Measurements from ENCODE around the gene BCL2L13. TPM values are rescaled to one million over a fixed set of nuclear protein-coding genes. Genes with fewer than 3 reads are reported as not detected.

BCL2L13 gene
- total RNA-seq, 1 experiment from 2014 or later, result 44.0 TPM

DNA sequence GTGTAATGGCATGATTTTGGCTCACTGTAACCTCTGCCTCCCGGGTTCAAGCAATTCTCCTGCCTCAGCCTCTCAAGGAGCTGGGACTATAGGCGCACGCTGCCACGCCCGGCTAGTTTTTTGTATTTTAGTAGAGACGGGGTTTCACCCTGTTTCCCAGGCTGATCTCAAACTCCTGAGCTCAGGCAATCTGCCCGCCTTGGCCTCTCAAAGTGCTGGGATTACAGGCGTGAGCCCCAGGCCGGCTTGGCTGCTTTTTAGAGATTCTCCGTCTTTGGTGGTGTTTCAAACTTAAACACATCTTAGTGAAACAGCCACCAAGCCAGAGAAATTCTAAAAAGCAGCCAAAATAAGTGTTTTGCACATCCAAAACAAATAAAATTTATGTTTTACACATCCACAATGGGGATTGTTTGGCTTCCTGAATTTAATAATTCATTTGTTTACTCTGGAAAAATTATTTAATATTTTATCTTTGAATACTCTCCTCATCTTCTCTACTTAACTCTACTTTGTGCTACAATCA is 18.4 kb downstream of the BCL2L13 start:
- Histone ChIP-seq H3K4me3 (ENCODE audit: low read depth in 2 of 2, low read length in 2 of 2) (no peak overlapping the region), H3K27ac (ENCODE audit: low read length) (no peak overlapping the region), H3K36me3 (ENCODE audit: control insufficient read depth, insufficient read depth, low read length) (peaks cover 2% of the 10 kb centered on the region; the same call in 1 of the 2 replicates), H3K9me3 (ENCODE audit: control insufficient read depth, insufficient read depth, low read depth, low read length) (no peaks in the 10 kb centered on the region), H3K27me3 (ENCODE audit: control insufficient read depth, insufficient read depth, low read length) (no peaks in the 10 kb centered on the region), H3K4me1 (ENCODE audit: control insufficient read depth, insufficient read depth, low read length) (no peaks in the 10 kb centered on the region)
- TSS peak; percentile 58 for BruUV-seq (replicated peaks)
- ChIA-PET POLR2A (no interaction called here), CTCF (no interaction called here)
- intact Hi-C loops (cut with micrococcal nuclease; ENCODE audit: unreplicated experiment) (no loop called here), in situ Hi-C loops (cut with HindIII; ENCODE audit: low pct_unique_long_range_greater_than_20kb, low sequenced_read_pairs) (no loop called here)
- DNase-seq (ENCODE audit: low read depth, low spot score) (no peak), ATAC-seq (no peak)
- TF ChIP-seq POLR2AphosphoS5 (IDR thresholded peaks at IDR 0.05; ENCODE audit: low read depth, low read length) (no peak), TCF7L2 (IDR thresholded peaks at IDR 0.05; ENCODE audit: low read depth, low read length) (no peak), SIN3A (IDR thresholded peaks at IDR 0.05; ENCODE audit: borderline replicate concordance, insufficient read depth, low read depth, low read length) (no peak), CTCF (IDR thresholded peaks at IDR 0.05) (no peak)
- TF ChIP-seq, protein P1, sequence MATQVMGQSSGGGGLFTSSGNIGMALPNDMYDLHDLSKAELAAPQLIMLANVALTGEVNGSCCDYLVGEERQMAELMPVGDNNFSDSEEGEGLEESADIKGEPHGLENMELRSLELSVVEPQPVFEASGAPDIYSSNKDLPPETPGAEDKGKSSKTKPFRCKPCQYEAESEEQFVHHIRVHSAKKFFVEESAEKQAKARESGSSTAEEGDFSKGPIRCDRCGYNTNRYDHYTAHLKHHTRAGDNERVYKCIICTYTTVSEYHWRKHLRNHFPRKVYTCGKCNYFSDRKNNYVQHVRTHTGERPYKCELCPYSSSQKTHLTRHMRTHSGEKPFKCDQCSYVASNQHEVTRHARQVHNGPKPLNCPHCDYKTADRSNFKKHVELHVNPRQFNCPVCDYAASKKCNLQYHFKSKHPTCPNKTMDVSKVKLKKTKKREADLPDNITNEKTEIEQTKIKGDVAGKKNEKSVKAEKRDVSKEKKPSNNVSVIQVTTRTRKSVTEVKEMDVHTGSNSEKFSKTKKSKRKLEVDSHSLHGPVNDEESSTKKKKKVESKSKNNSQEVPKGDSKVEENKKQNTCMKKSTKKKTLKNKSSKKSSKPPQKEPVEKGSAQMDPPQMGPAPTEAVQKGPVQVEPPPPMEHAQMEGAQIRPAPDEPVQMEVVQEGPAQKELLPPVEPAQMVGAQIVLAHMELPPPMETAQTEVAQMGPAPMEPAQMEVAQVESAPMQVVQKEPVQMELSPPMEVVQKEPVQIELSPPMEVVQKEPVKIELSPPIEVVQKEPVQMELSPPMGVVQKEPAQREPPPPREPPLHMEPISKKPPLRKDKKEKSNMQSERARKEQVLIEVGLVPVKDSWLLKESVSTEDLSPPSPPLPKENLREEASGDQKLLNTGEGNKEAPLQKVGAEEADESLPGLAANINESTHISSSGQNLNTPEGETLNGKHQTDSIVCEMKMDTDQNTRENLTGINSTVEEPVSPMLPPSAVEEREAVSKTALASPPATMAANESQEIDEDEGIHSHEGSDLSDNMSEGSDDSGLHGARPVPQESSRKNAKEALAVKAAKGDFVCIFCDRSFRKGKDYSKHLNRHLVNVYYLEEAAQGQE (IDR thresholded peaks at IDR 0.05; ENCODE audit: insufficient read depth in 1 of 2, low read depth in 2 of 2, low read length in 1 of 2), result no peak

GRCh38 chr22:17664414-17665055 is 26.0 kb downstream of the BCL2L13 start:
- no peaks in the 10 kb centered on the region for H3K4me1 ChIP-seq (ENCODE audit: control insufficient read depth, insufficient read depth, low read length)
- H3K27ac ChIP-seq (ENCODE audit: low read length), result no peak overlapping the region
- TF ChIP-seq, protein P1 (IDR thresholded peaks at IDR 0.05; ENCODE audit: insufficient read depth in 1 of 2, low read depth in 2 of 2, low read length in 1 of 2), result no peak
- TF ChIP-seq TCF7L2 (IDR thresholded peaks at IDR 0.05; ENCODE audit: low read depth, low read length), result no peak
- no peak for TF ChIP-seq POLR2AphosphoS5 (IDR thresholded peaks at IDR 0.05; ENCODE audit: low read depth, low read length)
- TF ChIP-seq CTCF (IDR thresholded peaks at IDR 0.05), result no peak
- no peak for TF ChIP-seq SIN3A (IDR thresholded peaks at IDR 0.05; ENCODE audit: borderline replicate concordance, insufficient read depth, low read depth, low read length)
- peaks cover 3% of the 10 kb centered on the region; the same call in 1 of the 2 replicates for H3K36me3 ChIP-seq (ENCODE audit: control insufficient read depth, insufficient read depth, low read length)
- DNase-seq (ENCODE audit: low read depth, low spot score), result no peak
- in situ Hi-C loops (cut with HindIII; ENCODE audit: low pct_unique_long_range_greater_than_20kb, low sequenced_read_pairs) (no loop called here), intact Hi-C loops (cut with micrococcal nuclease; ENCODE audit: unreplicated experiment) (no loop called here)
- no peak overlapping the region for H3K4me3 ChIP-seq (ENCODE audit: low read depth in 2 of 2, low read length in 2 of 2)
- no TSS peak for BruUV-seq (replicated peaks)
- H3K27me3 ChIP-seq (ENCODE audit: control insufficient read depth, insufficient read depth, low read length), result no peaks in the 10 kb centered on the region
- no peaks in the 10 kb centered on the region for H3K9me3 ChIP-seq (ENCODE audit: control insufficient read depth, insufficient read depth, low read depth, low read length)
- no peak for ATAC-seq
- POLR2A ChIA-PET, result interaction anchor here (0.6 kb wide), 1 partner anchor 97 kb away, joined by 3 read pairs; no protein-coding TSS in a partner anchor
- CTCF ChIA-PET, result no interaction called here
